Measurements from ENCODE around the gene CYP17A1.

DNA sequence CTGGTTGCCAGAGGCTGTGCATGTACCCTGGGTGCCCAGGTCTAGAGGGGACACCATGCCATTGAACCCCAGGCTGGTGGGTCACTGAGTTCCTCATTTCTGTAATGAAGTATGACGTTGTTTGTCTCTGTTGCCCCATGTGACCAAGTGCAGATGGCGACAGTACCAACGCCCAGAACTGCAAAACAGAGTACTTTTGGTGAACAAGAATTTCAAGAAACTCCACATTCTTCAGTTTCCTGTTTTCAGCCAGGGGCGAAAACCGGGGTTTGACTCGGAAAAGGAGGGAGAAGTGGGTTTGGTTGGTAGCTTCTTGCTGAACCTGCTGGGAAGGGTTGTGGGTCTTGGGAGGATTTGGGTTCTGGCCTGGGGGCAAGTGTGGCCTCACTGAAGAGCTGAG is 18.2 kb downstream of the CYP17A1 start:
- no peak for TF ChIP-seq TCF7L2 (IDR thresholded peaks at IDR 0.05; ENCODE audit: low read depth, low read length)
- TF ChIP-seq, protein P1, sequence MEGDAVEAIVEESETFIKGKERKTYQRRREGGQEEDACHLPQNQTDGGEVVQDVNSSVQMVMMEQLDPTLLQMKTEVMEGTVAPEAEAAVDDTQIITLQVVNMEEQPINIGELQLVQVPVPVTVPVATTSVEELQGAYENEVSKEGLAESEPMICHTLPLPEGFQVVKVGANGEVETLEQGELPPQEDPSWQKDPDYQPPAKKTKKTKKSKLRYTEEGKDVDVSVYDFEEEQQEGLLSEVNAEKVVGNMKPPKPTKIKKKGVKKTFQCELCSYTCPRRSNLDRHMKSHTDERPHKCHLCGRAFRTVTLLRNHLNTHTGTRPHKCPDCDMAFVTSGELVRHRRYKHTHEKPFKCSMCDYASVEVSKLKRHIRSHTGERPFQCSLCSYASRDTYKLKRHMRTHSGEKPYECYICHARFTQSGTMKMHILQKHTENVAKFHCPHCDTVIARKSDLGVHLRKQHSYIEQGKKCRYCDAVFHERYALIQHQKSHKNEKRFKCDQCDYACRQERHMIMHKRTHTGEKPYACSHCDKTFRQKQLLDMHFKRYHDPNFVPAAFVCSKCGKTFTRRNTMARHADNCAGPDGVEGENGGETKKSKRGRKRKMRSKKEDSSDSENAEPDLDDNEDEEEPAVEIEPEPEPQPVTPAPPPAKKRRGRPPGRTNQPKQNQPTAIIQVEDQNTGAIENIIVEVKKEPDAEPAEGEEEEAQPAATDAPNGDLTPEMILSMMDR (IDR thresholded peaks at IDR 0.05), result no peak
